ENCODE data around the gene PIRT. TPM values are rescaled to one million over a fixed set of nuclear protein-coding genes. Genes with fewer than 3 reads are reported as not detected.

PIRT gene
- total and polyA plus RNA-seq, 2 of the 8 experiments (the other 6 are each of a cell fraction or from before 2014, with no cell fraction given): 0.03 TPM; not detected in 1

- DNase-seq (ENCODE audit: low read depth in 1 of 2, low spot score in 2 of 2): no peak
- no peak overlapping the region for H4K5ac ChIP-seq (ENCODE audit: insufficient read length, low read depth, low read length)
- H3K18ac ChIP-seq (ENCODE audit: extremely low read depth, low read length): no peak overlapping the region
- H3K79me1 ChIP-seq (ENCODE audit: low read depth, low read length): no peaks in the 10 kb centered on the region
- no peak overlapping the region for H2BK20ac ChIP-seq (ENCODE audit: low read length)
- H2BK15ac ChIP-seq (ENCODE audit: low read length): no peak overlapping the region
- H3K4me3 ChIP-seq (ENCODE audit: extremely low read depth in 1 of 4, insufficient read depth in 2 of 4, low read depth in 3 of 4, low read length in 4 of 4): no peak overlapping the region
- H3K36me3 ChIP-seq (ENCODE audit: control insufficient read depth in 2 of 4, insufficient read depth in 4 of 4, low read length in 3 of 4): no peaks in the 10 kb centered on the region; a peak in 1 of 8 replicates
- no peak for FAIRE-seq
- CTCF ChIA-PET (ENCODE audit: partially characterized antibody): interaction anchor here (0.7 to 1.6 kb wide), 2 partner anchors 40 to 66 kb away, joined by 3 to 5 read pairs; no protein-coding TSS in a partner anchor
- no peaks in the 10 kb centered on the region for H3K9me3 ChIP-seq (ENCODE audit: insufficient read depth in 2 of 2, low read depth in 1 of 2, low read length in 1 of 2)
- H3K4ac ChIP-seq (replicated peaks; ENCODE audit: insufficient read length, low read depth, low read length): no peak overlapping the region
- H3K56ac ChIP-seq (replicated peaks; ENCODE audit: insufficient read length, low read depth, low read length): no peak overlapping the region
- H3K27ac ChIP-seq (ENCODE audit: low read depth, low read length): no peak overlapping the region
- H2AK5ac ChIP-seq (ENCODE audit: low read depth, low read length): no peak overlapping the region
- no peak overlapping the region for H4K8ac ChIP-seq (ENCODE audit: extremely low read depth, insufficient read depth, low read length)
- H3K79me2 ChIP-seq (ENCODE audit: control insufficient read depth in 1 of 2, insufficient read depth in 2 of 2, low read length in 2 of 2): no peaks in the 10 kb centered on the region
- POLR2A ChIA-PET (ENCODE audit: partially characterized antibody): no interaction called here
- no peak overlapping the region for H2AFZ ChIP-seq (ENCODE audit: low read length)
- no peak overlapping the region for H3K23ac ChIP-seq (ENCODE audit: insufficient read length)
- H2BK120ac ChIP-seq (replicated peaks; ENCODE audit: low read depth, low read length): no peak overlapping the region
- H2BK12ac ChIP-seq (ENCODE audit: low read depth, low read length): no peak overlapping the region
- H2BK5ac ChIP-seq (ENCODE audit: low read depth, low read length): no peak overlapping the region
- H3K4me2 ChIP-seq (ENCODE audit: insufficient read depth in 1 of 2, low read depth in 2 of 2, low read length in 2 of 2): no peak overlapping the region
- no peak for TF ChIP-seq FOSL1 (IDR thresholded peaks at IDR 0.05; ENCODE audit: insufficient read depth, low read depth, low read length)
- H3K27me3 ChIP-seq (replicated peaks in 1 of 4; ENCODE audit: control insufficient read depth in 3 of 4, extremely low read depth in 1 of 4, insufficient read depth in 3 of 4, low read length in 3 of 4): no peaks in the 10 kb centered on the region
- H3K14ac ChIP-seq (ENCODE audit: insufficient read length): no peak overlapping the region
- no peak overlapping the region for H3K9ac ChIP-seq (replicated peaks in 1 of 4; ENCODE audit: extremely low read depth in 1 of 4, low read depth in 3 of 4, low read length in 3 of 4)
- 90% methylated on average over 11 of the region's 11 CpGs; no CpG with 5 or more reads in 1 of the 2 experiments for WGBS, 2 experiments (ENCODE audit: extremely low coverage in 1 of 2, insufficient coverage in 1 of 2, insufficient read length in 1 of 2, insufficient replicate concordance in 2 of 2, low coverage in 1 of 2, low lambda C conversion rate in 2 of 2, missing lambda C conversion rate in 1 of 2)
- no peaks in the 10 kb centered on the region for H4K20me1 ChIP-seq (replicated peaks in 1 of 2; ENCODE audit: control insufficient read depth in 1 of 2, insufficient read depth in 2 of 2, low read length in 2 of 2)
- no peaks in the 10 kb centered on the region; the same call in 1 of the 2 replicates for H3K23me2 ChIP-seq (ENCODE audit: low read depth, low read length)
- no peaks in the 10 kb centered on the region; a peak in 1 of 7 replicates for H3K4me1 ChIP-seq (replicated peaks in 1 of 4; ENCODE audit: control insufficient read depth in 3 of 4, insufficient read depth in 4 of 4, low read length in 3 of 4)
- no peak overlapping the region for H4K91ac ChIP-seq (replicated peaks; ENCODE audit: insufficient read length, low read length)
These were observed 60.6 kb downstream of the PIRT start for GRCh38 chr17:10777131-10777807.

Data from H1 (cell line).